Measurements from ENCODE around the gene CIITA.

DNA sequence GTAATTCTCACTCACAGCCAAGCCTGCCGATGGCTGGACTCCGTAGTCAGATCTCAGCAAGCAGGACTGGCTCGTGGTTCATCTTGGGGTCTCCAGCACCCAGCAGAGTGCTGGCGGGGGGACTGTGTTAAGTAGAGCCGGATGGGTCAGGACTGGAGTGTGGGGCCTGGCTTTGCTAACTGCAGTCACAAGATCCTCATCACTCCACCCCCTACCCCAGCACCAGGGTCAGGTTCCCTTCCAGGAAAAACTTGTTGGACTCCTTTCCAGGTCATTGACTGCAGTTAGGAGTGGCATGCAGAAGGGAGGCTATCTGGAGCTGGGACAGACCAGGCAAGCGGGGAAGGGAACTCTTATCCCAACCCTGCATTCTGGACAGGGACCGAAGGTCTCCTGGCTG is 6.0 kb downstream of the CIITA start:
- TF ChIP-seq, protein P1, sequence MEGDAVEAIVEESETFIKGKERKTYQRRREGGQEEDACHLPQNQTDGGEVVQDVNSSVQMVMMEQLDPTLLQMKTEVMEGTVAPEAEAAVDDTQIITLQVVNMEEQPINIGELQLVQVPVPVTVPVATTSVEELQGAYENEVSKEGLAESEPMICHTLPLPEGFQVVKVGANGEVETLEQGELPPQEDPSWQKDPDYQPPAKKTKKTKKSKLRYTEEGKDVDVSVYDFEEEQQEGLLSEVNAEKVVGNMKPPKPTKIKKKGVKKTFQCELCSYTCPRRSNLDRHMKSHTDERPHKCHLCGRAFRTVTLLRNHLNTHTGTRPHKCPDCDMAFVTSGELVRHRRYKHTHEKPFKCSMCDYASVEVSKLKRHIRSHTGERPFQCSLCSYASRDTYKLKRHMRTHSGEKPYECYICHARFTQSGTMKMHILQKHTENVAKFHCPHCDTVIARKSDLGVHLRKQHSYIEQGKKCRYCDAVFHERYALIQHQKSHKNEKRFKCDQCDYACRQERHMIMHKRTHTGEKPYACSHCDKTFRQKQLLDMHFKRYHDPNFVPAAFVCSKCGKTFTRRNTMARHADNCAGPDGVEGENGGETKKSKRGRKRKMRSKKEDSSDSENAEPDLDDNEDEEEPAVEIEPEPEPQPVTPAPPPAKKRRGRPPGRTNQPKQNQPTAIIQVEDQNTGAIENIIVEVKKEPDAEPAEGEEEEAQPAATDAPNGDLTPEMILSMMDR (IDR thresholded peaks at IDR 0.05), result no peak
- no peak for TF ChIP-seq POLR2A (IDR thresholded peaks at IDR 0.05)

Data from Peyer's patch (tissue), 4 donors.